ENCODE data around the gene FAM180B.
A peak's percentile ranks its signal among the peaks of the same experiment; 100 is the strongest.
"Not testable (repeated sequence)": the region's sequence is repeated elsewhere in the genome, so short reads cannot be mapped to it uniquely, and the experiment has no call there.

FAM180B gene, protein sequence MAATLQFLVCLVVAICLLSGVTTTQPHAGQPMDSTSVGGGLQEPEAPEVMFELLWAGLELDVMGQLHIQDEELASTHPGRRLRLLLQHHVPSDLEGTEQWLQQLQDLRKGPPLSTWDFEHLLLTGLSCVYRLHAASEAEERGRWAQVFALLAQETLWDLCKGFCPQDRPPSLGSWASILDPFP

DNA sequence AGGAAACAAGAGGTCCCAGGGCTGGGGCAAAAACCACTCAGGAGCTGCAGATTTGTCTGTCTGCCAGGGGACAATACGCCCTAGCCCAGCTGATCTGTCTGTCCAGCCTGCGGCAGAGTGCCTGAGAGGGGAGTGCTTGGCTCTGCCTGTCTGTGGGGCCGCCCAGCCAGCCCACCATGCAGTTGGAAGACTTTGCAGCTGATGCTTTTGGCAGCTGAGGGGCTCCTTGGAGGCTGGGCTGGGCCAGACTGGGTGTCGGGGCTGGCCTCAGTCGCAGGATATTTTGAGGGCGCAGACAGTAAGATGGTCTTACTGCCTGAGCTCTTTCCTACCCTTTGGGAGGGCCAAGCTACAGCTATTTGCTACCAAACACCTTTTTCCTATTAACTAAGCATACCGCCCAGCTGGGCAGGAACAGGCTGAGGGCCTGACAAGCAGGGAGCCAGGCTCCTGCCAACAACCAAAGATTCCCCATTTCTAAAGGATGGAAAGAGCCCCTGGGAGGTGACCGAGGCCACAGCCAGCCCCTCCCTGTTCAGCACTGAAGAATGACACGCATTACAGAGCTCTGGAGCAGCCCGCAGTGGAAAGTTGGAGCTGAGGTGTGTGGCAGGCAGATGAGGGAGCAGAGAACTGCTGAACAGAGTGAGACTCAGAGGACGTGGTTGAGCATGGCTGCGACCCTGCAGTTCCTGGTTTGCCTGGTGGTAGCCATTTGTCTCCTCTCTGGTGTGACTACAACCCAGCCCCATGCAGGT, at the start of gene FAM180B:
Gene FAM180B (plus strand): TSS at position 581 of the 758 bp plus-strand sequence. CDS start 91 bp downstream, at position 672.
- no peak for DNase-seq (ENCODE audit: low read depth in 2 of 2, low spot score in 1 of 2)

DNA sequence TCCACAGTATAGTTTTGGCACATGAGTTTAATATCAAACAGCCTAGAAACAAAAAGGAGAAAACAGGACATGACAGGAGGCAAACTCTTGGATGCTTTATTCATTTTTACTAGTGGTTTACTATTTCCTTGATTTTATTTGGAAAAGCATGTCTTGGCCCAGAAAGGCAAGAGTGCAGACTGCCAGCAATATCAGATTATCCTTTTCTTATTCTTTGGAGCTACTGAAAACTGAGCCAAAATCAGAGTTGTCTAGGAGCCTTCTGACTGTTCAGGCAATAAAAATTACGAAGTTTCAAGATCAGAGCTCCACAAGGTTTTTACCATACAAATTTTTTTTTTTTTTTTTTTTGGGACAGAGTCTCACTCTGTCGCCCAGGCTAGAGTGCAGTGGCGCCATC, 49.6 kb upstream of the FAM180B start:
- no peak for DNase-seq (ENCODE audit: low read depth in 2 of 2, low spot score in 1 of 2)

DNA sequence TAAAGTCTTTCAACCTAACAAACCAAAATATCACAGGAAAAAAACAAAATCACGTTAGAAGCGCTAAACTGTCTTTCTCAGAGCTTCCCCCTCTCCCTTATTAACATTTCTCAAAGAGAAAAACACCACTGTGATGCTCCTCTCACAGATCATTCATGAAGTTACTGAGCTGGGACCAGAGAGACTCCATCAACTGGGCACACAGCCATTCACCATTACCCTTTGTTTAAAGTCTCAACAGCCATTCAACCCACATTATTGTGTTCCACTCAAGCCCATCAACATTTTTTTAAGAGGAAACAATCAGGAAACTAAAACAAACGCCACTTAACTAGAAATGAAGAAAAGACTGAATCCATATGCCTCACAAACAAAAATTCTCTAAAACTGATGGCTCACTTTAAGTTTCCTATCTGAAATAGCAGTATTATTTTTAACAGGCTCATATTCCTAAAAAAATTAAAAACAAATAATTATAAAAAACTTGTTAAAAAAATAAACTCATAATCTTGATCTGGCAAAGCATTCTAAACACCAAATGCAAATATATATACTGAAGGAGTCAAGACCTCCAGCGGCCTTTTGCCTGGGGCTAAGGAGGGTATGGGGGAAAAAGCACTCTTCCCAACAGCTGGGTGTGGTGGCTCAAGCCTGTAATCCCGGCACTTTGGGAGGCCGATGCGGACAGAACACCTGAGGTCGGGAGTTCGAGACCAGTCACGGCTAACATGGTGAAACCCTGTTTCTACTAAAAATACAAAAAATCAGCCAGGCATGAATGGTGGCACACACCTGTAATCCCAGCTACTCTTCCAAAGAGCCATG, 47.5 kb upstream of the FAM180B start:
- no peak for DNase-seq (ENCODE audit: low read depth in 2 of 2, low spot score in 1 of 2)

DNA sequence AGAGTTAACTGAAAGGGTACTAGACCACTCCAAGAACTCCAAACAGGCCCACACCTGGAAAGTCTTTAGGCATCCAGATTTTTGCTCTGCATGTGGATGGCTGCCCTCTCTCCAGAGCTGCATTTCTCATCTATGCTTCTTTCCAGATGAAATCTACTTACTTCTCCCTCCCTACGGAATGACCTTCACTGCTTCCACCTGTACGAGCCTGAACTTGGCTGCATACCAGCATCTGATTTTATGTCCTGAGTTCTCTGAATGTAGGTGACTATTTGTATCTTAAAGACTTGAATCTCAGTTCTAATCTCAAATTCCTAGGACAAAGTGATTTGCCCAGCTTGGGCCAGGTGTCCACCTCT, 46.8 kb upstream of the FAM180B start:
- no peak for DNase-seq (ENCODE audit: low read depth in 2 of 2, low spot score in 1 of 2)

DNA sequence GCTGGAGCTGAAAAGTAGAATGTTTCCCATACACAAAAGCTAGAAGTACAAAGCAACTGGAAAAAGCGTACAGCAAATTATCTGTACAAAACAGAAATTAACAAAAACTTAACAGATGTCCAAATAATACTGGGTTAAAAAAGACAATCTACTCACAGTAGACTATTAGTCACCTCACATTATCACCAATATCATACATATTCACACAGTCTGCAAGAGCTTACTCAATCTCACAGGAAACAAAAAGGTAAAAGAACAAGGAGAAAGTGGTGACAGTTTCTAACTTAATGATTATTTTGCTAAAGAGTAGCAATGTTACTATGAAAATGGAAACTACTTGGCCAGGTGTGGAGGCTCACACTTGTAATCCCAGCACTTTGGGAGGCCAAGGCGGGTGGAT, 45.4 kb upstream of the FAM180B start:
- no peak for DNase-seq (ENCODE audit: low read depth in 2 of 2, low spot score in 1 of 2)

DNA sequence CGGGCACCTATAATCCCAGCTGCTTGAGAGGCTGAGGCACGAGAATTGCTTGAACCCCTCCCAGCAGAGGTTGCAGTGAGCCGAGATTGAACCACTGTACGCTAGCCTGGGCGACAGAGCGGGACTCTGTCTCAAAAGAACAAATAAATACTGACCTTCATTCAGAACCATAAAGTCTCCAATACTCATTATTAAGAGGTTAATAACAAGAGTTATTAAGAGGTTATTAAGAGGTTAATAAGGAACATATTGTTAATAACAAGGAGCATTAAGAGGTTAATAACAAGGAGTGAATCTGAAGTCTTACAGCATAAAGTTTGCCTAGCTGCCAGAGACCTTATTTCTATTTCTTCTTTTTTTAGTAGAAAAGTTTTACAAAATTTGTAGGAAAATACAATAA, 41.2 kb upstream of the FAM180B start:
- DNase-seq (ENCODE audit: low read depth in 2 of 2, low spot score in 1 of 2) = no peak

DNA sequence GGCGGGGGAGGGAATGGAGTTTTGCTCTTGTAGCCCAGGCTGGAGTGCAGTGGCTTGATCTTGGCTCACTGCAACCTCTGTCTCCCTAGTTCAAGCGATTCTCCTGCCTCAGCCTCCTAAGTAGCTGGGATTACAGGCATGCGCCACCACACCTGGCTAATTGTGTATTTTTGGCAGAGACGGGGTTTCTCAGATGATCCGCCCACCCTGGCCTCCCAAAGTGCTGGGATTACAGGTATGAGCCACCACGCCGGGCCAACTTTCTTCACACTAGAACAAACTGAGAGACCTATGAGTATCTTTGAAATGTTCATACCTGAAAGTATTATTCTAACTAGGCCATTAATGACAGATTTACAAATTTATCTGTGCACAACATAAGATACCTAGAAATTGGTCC, 40.2 kb upstream of the FAM180B start:
- DNase-seq (ENCODE audit: low read depth in 2 of 2, low spot score in 1 of 2) = not testable (repeated sequence)

DNA sequence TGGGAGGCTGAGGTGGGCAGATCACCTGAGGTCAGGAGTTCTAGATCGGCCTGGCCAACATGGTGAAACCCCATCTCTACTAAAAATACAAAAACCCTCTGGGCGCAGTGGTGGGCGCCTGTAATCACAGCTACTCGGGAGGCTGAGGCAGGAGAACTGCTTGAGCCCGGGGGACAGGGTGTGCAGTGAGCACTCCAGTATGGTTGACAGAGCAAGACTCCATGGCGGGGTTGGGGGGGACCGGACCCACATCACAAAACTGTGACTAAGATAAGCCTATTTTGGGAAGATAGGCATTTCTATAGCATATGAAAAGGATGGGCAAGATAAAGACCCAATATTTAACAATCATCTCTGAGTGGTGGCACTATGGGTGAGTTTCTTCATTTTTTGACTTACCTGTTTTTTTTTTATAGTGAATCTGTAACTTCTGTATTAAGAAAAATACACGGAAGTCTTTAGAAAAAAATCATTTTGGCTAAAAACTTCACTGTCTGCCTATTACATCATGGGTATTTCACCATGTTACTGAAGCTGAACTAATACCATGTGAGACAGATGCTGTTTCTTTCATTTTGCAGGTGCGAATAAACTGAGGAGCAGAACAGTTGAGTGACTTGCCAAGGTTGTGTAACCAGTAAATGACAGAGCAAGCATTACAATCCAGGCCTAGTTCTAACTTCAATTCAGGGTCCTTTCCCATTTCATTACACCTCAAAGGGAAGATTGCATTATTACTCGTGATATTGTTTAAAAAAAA, 36.0 kb upstream of the FAM180B start:
- DNase-seq (ENCODE audit: low read depth in 2 of 2, low spot score in 1 of 2) = no peak

DNA sequence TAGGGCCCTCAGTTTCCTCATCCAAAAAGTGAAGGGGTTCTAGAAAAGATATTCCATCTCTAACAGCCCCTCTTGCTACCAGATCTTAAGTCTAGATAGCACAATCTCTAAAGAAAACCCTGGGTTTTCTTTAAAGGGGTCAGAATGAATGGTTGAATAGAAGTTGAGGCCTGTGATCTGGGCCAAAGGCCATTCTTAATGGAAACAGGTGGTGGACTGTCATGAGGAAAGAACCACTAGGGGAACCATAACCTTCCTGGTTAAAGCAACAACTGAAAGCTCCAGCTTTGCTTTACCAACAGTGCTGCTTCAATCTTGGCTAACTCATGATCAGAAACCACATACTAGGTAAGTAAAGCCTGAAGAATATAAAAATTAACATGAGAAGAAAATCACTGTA, 35.4 kb upstream of the FAM180B start:
- no peak for DNase-seq (ENCODE audit: low read depth in 2 of 2, low spot score in 1 of 2)

DNA sequence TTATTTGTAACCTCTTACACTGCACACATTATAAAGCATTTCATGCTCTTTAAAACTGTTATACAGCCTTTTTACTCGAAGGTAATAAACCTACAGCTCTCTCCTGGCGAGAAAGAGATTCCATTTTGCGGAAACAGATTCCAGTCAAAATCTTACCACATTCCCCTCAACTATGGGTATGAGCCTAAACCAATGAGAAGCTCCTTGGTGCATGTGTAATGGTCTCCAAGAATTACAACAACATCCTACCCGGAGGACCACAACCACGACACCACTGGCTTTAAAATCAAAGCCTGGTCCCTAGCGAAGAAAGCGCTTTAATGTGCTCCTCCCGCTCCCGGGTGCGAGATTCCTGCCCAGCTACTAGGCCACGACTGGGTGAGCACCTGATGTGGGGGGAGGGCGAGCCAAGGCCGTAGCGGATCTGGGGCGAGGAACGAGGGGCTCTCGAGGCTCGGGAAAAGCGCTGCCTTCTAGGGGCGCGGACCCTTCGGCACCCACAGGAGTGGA, 34.4 kb upstream of the FAM180B start:
- no peak for DNase-seq (ENCODE audit: low read depth in 2 of 2, low spot score in 1 of 2)

DNA sequence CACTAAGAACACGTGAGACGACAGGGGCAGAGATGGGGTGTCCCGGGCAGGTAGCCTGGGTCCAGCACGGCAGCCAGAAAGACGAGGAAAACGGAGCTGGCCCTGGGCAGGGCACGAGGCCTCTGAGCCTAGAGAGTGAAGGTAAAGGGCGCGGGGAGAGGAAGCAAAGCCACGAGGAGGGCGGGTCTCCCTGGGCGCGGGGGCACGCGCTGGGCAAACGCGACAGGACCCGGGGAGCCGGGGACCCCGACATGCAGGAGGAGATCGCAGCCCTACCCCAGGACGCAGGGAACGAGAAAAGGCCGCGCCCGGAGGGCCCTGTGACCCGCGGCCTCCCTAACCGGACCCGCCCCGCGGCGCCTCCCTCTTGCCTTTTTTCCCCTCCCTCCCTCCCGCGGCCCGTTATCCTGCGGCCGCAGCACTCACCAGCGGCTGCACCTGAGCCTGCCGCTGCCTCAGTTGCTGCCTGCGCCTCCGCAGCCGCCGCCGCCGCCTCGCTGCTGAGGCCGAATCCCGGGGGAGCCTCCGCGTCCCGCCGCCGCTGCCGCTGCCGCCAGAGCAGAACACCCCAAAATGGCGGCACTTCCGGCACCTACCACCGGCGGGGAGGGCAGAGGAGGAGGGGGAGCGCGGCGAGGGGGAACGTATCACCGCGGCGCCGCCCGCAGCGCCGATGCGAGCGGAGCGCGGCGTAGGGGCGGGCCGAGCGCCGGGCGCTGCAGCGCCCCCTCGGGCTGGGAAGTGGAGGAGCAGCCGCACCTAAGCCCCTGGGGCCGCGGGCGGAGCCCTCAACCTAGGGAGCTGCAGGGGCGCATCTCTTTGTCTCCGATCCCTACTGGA, 33.7 kb upstream of the FAM180B start, which contains the start of gene CELF1:
Gene CELF1 (minus strand): TSS at position 567 of the 840 bp plus-strand sequence. CDS start 53,609 bp downstream, outside the sequence.
- DNase-seq (ENCODE audit: low read depth in 2 of 2, low spot score in 1 of 2) = peak; percentile 77 to 84

DNA sequence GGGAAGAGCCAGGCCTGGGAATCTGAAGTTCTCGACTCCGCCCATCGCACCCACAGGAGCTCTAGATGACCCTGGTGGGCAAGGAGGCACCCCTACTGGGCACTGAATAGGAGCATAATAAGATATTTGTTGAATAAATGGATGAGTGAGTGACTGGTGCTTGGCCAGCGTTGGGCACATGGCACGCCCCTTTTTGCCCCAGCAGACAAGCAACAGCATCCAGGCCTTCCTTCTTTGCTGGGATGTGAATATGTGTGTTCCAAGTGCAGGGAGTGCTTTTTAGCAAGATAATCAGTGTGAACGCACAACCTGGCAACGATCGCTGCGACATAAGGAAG, 33.1 kb upstream of the FAM180B start:
- no peak for DNase-seq (ENCODE audit: low read depth in 2 of 2, low spot score in 1 of 2)

DNA sequence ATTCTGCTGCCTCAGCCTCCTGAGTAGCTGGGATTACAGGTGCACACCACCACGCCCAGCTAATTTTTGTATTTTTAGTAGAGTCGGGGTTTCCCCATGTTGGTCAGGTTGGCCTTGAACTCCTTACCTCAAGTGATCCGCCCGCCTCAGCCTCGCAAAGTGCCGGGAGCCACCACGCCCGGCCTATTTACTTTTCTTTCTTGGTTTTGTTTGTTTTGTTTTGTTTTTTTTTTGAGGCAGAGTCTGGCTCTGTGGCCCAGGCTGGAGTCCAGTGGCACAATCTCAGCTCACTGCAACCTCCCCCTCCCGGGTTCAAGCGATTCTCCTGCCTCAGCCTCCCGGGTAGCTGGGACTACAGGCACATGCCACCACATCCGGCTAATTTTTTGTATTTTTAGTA, 29.5 kb upstream of the FAM180B start:
- not testable (repeated sequence) for DNase-seq (ENCODE audit: low read depth in 2 of 2, low spot score in 1 of 2)

DNA sequence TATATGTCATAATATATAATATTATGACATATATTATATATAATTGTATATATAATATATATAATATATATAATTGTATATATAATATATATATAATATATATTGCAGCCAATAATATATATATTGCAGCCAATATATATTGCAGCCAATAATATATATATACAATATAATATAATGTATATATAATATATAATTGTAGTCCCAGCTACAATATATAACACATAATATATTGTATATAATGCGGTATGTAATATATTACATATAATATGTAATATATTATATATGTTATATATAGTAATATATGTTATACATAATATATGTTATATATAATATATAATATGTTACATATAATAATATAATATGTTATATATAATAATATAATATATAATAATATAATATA, 27.8 kb upstream of the FAM180B start:
- DNase-seq (ENCODE audit: low read depth in 2 of 2, low spot score in 1 of 2) = no peak

DNA sequence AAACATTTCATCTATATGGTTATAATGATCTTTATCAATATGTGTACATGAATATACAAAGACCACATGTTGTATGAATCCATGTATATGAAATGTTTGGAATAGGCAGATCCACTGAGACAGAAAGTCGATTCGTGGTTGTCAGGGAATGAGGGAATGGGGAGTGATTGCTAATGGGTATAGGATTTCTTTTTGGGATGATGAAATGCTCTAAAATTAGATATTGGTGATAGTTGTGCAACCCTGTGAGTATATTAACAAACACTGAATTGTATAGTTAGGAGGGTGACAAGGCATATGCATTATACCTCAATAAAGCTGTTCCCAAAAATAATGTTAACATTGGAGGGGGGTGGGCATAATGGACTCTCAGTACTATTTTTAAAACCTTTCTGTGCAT, 26.1 kb upstream of the FAM180B start:
- DNase-seq (ENCODE audit: low read depth in 2 of 2, low spot score in 1 of 2) = no peak

DNA sequence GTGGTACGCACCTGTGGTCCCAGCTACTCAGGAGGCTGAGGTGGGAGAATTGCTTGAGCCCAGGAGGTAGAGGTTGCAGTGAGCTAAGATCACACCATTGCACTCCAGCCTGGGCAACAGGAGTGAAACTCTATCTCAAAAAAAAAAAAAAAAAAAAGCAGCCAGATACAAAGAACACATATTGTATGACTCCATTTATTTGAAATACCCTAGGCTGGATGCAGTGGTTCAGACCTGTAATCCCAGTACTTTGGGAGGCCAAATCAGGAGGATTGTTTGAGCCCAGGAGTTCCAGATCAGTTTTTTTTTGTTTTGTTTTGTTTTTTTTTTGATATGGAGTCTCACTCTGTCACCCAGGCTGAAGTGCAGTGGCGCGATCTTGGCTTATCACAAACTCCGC, 24.1 kb upstream of the FAM180B start:
- not testable (repeated sequence) for DNase-seq (ENCODE audit: low read depth in 2 of 2, low spot score in 1 of 2)

DNA sequence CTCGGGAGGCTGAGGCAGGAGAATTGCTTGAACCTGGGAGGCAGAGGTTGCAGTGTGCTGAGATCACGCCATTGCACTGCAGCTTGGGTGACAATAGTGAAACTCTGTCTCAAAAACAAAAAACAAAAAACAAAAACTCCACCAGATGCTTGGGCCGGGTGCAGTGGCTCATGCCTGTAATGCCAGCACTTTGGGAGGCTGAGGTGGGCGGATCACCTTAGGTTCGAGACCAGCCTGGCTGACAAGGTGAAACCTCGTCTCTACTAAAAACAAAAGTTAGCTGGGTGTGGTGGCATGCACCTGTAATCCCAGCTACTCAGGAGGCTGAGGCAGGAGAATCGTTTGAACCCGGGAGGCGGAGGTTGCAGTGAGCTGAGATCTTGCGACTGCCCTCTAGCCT, 22.1 kb upstream of the FAM180B start:
- DNase-seq (ENCODE audit: low read depth in 2 of 2, low spot score in 1 of 2) = not testable (repeated sequence)

DNA sequence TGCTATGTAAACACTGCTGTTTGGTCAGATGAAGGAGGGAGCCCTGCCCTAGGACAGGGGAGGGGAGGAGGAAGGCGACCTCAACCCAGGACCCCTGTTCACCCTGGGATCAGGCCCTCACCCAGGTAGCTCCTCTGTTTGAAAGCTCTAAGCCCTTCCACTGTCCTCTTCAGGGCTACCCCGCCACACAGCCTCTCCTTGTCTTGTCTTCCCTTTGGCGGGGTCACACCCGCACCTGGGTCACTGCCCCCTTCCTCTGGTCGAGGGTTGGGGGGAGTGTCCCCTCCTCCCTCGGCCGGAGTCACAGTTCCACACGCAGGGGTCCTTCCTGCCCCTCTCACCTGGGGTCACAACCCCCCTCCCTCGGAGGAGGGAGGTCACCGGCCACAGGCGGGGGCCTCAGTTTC, 21.5 kb upstream of the FAM180B start:
- DNase-seq (ENCODE audit: low read depth in 2 of 2, low spot score in 1 of 2) = no peak

DNA sequence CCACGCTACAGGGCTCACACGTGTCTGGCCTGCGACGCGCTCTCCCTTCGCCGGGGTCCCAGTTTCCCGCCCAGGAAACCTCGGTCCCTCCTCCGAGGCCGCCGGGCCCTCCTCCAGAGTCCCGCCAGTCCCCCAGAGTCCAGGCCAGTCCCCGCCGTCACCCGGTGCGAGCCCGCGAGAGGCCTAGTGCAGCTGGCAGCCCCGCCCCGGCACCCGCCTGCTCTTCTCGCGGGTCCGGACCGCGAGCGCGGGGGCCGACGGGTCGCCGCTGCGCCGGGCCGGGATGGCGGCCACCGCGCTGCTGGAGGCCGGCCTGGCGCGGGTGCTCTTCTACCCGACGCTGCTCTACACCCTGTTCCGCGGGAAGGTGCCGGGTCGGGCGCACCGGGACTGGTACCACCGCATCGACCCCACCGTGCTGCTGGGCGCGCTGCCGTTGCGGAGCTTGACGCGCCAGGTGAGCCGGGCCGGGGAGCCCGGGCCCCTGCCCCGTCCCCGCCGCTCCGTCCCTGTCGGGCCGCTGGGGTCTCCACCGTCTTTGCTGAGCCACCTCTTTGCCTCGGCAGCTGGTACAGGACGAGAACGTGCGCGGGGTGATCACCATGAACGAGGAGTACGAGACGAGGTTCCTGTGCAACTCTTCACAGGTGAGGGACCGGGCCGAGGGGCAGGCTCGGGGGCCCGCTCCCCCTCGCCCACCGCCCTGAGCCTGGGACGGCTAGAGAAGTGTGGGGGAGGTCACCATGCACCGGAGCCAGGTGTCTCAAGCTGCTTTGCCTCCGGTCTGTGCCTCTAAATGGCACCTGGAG, 20.9 kb upstream of the FAM180B start, which contains the start of gene PTPMT1:
Gene PTPMT1 (plus strand): TSS at position 260 of the 809 bp plus-strand sequence. CDS start 24 bp downstream, at position 284.
- DNase-seq (ENCODE audit: low read depth in 2 of 2, low spot score in 1 of 2) = no peak
